GM18507 (cell line): ENCODE data around the gene ZNF425.
"Not testable (repeated sequence)": the region's sequence is repeated elsewhere in the genome, so short reads cannot be mapped to it uniquely, and the experiment has no call there.

Experiments used
- DNase-seq: peaks from one replicate; pipeline ENCODE4 v3.0.0; 2011; ENCODE audit warnings: low read depth; ENCODE audit not compliant: insufficient read length; ENCODE audit errors: extremely low spot score
- FAIRE-seq: peaks from 2 replicates; lab custom pipeline; 2011; peaks lifted over from hg19 to GRCh38; lab: Jason Lieb, UNC

Gene ZNF425

DNA sequence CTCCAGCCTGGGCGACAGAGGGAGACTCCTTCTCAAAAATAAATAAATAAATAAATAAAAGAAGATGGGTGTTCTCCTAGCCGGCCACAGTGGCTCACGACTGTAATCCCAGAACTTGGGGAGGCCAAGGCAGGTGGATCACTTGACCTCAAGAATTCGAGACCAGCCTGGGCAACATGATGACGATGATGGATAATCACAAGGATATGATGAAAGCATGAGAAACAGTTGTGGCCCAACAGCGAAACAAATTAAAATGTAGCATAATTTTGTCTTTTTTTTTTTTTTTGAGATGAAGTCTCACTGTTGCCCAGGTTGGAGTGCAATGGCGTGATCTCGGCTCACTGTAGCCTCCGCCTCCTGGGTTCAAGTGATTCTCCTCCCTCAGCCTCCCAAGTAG is 48.5 kb downstream of the ZNF425 start:
- DNase-seq (no peak), FAIRE-seq (no peak)

DNA sequence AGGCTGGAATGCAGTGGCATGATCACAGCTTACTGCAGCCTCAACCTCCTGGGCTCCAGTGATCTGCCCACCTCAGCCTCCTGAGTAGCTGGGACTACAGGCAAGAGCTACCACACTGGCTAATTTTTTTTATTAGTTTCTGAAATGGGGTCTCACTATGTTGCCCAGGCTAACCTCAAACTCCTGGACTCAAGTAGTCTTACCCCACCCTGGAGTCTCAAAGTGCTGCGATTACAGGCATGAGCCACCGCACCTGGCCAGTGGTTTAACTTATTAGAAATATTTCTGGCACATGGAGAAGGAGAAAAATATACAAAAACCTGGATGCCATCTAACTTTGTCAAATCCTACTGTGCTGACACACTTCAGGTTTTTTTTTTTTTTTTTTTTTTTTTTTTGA is 50.8 kb downstream of the ZNF425 start:
- FAIRE-seq (no peak), DNase-seq (no peak)

DNA sequence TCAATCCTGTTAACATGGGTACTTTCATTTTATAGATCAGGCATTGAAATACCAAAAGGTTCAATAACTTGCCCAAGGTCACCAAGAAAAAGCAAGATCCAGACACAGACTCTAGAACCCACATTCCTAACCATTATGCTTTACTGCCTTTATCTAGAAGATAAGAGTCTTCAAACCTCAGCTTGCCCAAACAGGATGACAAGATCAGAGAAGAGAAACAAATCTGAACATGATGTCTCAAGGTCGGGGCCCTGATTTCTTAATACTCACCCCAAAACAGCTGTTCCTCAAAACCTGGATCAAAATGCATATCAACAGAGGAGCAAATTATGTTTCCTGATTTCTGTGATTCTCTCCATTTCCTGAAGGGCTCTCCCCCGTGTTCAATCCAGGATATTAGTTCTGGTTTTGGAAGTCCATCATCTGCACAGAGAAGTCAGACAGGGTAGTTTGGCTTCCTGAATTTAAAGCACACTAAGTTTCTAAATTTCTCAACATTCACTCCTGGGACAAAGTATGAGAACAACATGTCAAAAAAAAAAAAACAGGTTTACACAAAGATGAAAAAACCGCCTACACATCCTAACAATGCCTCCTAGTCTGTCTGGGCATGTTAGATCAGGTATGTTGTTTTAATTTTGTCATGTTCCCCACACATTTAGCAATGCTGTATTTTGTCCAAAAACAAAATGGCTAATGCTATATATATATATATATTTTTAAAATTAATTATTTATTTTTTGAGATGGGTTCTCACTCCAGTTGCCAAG is 51.8 kb downstream of the ZNF425 start:
- FAIRE-seq: no peak
- DNase-seq: no peak

- FAIRE-seq (no peak), DNase-seq (no peak)
These were observed 53.7 kb downstream of the ZNF425 start for GRCh38 chr7:149072438-149072775.

DNA sequence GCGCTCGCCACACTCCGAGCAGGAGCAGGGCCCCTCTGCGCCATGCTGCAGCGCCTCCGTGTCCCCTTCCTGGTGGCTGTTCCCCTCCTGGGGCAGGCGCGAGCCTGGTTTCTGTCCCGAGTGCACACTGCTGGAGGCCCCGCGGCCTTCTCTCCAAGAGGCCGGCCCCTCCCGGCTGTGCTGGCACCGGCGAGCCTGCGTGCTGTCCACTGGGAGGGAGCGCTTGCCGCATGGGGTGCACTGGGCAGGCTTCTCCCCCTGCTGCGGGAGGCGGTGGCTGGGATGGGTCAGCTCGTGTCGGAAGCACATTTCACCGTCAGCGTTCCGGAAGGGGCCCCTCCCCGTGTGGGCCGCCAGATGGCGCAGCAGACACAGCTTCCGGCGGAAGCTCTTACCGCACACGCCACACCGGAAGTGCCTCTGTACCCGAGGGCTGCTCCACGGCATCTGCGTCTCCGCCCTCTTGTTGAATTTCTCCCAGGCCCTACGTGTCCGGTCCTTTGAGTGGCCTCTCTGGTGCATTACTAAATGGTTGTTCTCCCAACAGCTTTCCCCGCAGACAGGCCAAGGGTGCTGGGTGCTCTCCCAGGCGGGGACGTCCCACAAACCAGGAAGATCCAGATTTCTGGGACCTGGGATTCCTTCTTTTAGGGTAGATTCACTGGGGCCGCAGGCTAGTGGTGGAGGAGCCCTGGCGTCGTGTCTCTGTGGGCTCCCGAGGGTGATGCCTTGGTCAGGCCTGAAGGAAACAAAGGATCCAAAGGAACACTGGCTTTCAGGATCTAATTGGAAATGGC is 54.3 kb downstream of the ZNF425 start:
- no peak for FAIRE-seq
- DNase-seq: no peak

DNA sequence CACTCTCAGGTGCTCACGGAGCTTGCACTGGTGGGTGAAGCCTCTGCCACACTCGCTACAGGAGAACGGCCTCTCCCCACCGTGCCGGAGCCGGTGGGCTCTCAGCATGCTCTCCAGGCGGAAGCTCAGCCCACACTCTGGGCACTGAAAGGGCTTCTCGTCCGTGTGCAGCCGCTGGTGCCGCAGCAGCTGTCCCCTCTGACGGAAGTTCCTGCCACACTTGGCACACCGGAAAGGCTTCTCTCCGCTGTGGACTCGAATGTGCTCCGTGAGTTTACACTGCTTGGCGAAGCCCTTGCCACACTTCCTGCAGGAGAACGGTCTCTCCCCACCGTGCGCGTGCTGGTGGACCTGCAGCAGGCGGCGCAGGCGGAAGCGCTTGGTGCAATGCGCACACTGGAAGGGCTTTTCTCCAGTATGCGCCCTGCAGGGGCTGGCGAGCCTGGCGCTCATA is 54.9 kb downstream of the ZNF425 start:
- DNase-seq: no peak
- FAIRE-seq: no peak

DNA sequence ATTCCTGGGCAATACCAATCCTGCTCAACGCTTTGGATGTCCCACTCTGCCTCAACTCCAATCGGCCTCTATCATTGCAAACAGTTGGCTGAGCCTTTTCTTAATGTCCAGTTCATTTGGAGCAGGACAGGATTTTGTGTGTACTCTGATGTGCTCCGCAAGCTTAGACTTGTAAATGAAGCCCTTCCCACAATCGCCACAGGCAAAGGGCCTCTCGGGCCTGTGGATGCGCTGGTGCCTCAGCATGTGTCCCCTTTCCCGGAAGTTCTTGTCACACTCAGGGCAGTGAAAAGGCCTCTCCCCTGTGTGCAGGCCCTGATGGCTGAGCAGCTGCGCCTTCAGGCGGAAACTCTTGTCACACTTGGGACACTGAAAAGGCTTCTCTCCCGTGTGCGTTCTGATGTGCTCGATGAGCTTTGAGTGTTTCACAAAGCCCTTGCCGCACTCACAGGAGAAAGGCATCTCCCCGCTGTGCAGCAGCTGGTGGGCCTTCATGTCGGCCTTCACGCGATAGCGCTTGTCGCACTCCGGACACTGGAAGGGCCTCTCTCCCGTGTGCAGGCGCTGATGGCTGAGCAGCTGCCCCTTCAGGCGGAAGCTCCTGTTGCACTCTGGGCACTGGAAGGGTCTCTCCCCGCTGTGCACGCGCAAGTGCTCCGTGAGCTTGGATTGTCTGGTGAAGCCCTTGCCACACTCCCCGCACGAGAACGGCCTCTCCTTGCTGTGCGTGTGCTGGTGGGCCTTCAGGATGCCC is 55.6 kb downstream of the ZNF425 start:
- DNase-seq (no peak), FAIRE-seq (no peak)

DNA sequence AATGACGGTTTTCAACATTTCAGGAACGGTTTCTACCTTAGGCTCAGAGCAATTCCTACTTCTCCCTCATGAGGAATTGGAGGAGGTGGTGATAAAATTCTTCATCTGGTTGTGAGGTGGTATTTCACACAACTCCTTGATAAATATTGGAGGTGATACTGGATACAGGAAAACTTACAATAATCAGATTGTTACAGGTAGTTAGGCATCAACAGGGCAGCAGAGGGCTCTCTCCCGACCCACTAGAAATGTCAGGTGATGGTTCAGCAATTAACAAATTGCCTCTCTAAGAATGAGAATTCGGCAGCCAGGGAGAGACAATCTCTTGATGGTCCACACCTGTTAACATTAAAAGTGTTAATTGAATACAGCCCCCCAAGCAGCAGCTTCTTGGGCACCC is 58.3 kb downstream of the ZNF425 start:
- DNase-seq (no peak), FAIRE-seq (no peak)

GRCh38 chr7:149063476-149063875 is 62.6 kb downstream of the ZNF425 start:
- FAIRE-seq: no peak
- DNase-seq: no peak

DNA sequence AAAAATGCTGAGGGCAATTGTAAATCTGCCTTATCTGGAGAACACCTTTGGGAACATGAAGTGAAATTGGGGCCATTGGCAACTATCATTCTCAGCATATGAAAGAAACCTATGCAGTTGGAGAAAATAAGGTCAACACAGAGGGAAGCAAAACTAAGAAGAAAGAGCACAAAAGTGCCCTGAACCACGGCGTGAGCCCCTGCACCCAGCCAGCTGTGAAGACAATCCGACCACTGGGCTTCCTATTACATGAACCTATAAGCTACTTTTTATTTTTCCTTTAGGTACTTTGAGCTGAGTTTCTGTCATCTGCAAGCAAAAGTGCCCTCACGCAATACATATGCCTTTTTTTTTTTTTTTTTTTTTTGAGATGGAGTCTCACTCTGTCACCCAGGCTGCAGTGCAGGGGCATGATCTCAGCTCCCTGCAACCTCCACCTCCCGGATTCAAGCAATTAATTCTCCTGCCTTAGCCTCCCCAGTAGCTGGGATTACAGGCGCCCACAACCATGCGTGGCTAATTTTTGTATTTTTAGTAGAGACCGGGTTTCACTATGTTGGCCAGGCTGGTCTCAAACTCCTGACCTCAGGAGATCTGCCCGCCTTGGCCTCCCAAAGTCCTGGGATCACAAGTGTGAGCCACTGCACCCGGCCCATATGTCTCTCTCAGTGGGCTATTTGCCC is 63.8 kb downstream of the ZNF425 start:
- not testable (repeated sequence) for FAIRE-seq, DNase-seq

- no peak for DNase-seq
- no peak for FAIRE-seq
These were observed 66.0 kb downstream of the ZNF425 start for GRCh38 chr7:149060156-149060555.

GRCh38 chr7:149053885-149054284 is 72.2 kb downstream of the ZNF425 start:
- DNase-seq (no peak), FAIRE-seq (no peak)

DNA sequence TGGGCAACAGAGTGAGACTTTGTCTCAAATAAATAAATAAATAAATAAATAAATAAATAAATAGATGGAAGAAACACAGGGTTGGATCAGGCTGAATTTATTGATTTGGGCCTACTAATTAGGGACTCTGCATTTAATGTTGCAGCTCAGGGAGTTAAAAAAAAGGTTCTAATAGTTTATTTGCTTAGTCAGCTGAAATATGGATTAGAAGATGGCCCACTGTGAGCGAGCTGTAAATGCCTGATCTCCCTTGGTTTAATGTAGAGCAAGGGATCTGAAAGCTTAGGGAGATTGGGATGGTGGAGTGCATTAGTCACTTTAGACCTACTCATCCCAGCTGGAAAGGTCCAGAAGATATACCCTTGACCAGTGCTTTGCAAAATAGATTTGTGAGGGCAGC is 72.7 kb downstream of the ZNF425 start:
- no peak for FAIRE-seq
- DNase-seq: no peak
